ENCODE data around the gene HACE1. TPM values are rescaled to one million over a fixed set of nuclear protein-coding genes. Genes with fewer than 3 reads are reported as not detected.

Gene HACE1
- total and polyA plus RNA-seq, 7 donors = 3.0 to 28.1 (median 17.4) TPM

GRCh38 chr6:104884867-104885517 is 25.3 kb upstream of the HACE1 start:
- H3K4me1 ChIP-seq = no peaks in the 10 kb centered on the region
- peaks cover 0 to 7% (median 0%) of the 10 kb centered on the region in 3 donors for H3K27me3 ChIP-seq
- no peak overlapping the region for H3K27ac ChIP-seq
- TF ChIP-seq EP300 (IDR thresholded peaks at IDR 0.05) (no peak), CTCF (IDR thresholded peaks at IDR 0.05) (no peak), POLR2A (IDR thresholded peaks at IDR 0.05) (no peak), POLR2AphosphoS5 (IDR thresholded peaks at IDR 0.05) (no peak)
- intact Hi-C loops (cut with DNase I) = no loop called here
- H3K9me3 ChIP-seq = peaks cover 0 to 8% (median 0%) of the 10 kb centered on the region in 4 donors
- H3K4me3 ChIP-seq = no peak overlapping the region
- no peaks in the 10 kb centered on the region for H3K36me3 ChIP-seq
- 33 to 54% methylated on average over 12 of the region's 12 CpGs for WGBS, 2 donors
- DNase-seq = no peak

- no peak overlapping the region for H3K27ac ChIP-seq
- 52 to 66% methylated on average over 3 of the region's 3 CpGs for WGBS, 2 donors
- peaks cover 0 to 7% (median 0%) of the 10 kb centered on the region in 3 donors for H3K27me3 ChIP-seq
- no peaks in the 10 kb centered on the region for H3K9me3 ChIP-seq
- intact Hi-C loops (cut with DNase I) = no loop called here
- no peaks in the 10 kb centered on the region for H3K36me3 ChIP-seq
- TF ChIP-seq EP300 (IDR thresholded peaks at IDR 0.05) (no peak), POLR2AphosphoS5 (IDR thresholded peaks at IDR 0.05) (no peak), POLR2A (IDR thresholded peaks at IDR 0.05) (no peak), CTCF (IDR thresholded peaks at IDR 0.05) (no peak)
- no peak for DNase-seq
- no peaks in the 10 kb centered on the region for H3K4me1 ChIP-seq
- no peak overlapping the region for H3K4me3 ChIP-seq
These were observed 22.4 kb upstream of the HACE1 start for GRCh38 chr6:104881964-104882668.

- Histone ChIP-seq H3K9me3 (no peaks in the 10 kb centered on the region), H3K4me3 (no peak overlapping the region), H3K27ac (no peak overlapping the region), H3K36me3 (no peaks in the 10 kb centered on the region), H3K4me1 (peaks cover 0 to 13% (median 10%) of the 10 kb centered on the region in 4 donors), H3K27me3 (no peaks in the 10 kb centered on the region)
- no peak for DNase-seq
- WGBS, 2 donors = 20 to 60% methylated on average over 3 of the region's 3 CpGs
- intact Hi-C loops (cut with DNase I) = no loop called here
- no peak for TF ChIP-seq POLR2A (IDR thresholded peaks at IDR 0.05)
- TF ChIP-seq CTCF (IDR thresholded peaks at IDR 0.05) = no peak
- TF ChIP-seq POLR2AphosphoS5 (IDR thresholded peaks at IDR 0.05) = no peak
- TF ChIP-seq EP300 (IDR thresholded peaks at IDR 0.05) = no peak
These were observed 2.7 kb upstream of the HACE1 start for GRCh38 chr6:104862456-104862855.

GRCh38 chr6:104860221-104860620 is 502 bp upstream of the HACE1 start:
- no peak for TF ChIP-seq CTCF (IDR thresholded peaks at IDR 0.05)
- Histone ChIP-seq H3K36me3 (no peaks in the 10 kb centered on the region), H3K27me3 (no peaks in the 10 kb centered on the region), H3K9me3 (no peaks in the 10 kb centered on the region), H3K27ac (peak overlapping the region; percentile 80 to 89 (median 84)), H3K4me3 (peak overlapping the region in 3 of 4 donors; percentile 77 to 96 (median 81)), H3K4me1 (peaks cover 0 to 13% (median 10%) of the 10 kb centered on the region in 4 donors)
- 17 to 73% methylated on average over 2 of the region's 2 CpGs for WGBS, 2 donors
- DNase-seq = no peak
- intact Hi-C loops (cut with DNase I) = no loop called here

Data from sigmoid colon (tissue), 7 donors.